Measurements from ENCODE around the gene ZP1. TPM values are rescaled to one million over a fixed set of nuclear protein-coding genes. Genes with fewer than 3 reads are reported as not detected.

Gene ZP1
- total and polyA plus RNA-seq, 2 of the 8 experiments (the other 6 are each of a cell fraction or from before 2014, with no cell fraction given): not detected

DNA sequence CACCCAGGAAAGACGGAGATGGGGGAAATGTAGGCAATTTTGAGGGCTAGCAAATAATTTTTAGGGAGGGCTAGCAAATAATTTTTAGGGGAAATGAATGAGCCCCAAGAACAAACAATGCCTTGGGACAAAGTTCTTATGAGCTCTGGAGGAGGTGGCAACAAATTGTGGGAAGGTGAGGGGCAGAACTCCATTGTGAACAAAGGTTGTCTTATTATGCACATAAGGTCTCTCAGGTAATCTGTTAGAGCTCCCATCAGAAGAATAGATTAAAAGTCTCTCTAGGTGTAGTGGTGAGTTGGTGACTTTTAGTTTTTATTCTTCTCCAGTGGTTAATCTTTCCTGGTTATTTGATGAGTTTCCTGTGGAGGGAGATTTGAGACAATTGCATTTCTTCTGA lies 41.5 kb downstream of the ZP1 start:
- no peak overlapping the region for H2AFZ ChIP-seq (ENCODE audit: low read length)
- no peak overlapping the region for H3K14ac ChIP-seq (ENCODE audit: insufficient read length)
- no peak overlapping the region for H3K4me2 ChIP-seq (ENCODE audit: insufficient read depth in 1 of 2, low read depth in 2 of 2, low read length in 2 of 2)
- no peak overlapping the region for H4K91ac ChIP-seq (replicated peaks; ENCODE audit: insufficient read length, low read length)
- no peaks in the 10 kb centered on the region; the same call in 1 of the 2 replicates for H3K79me1 ChIP-seq (ENCODE audit: low read depth, low read length)
- no peak for FAIRE-seq
- H3K79me2 ChIP-seq (ENCODE audit: control insufficient read depth in 1 of 2, insufficient read depth in 2 of 2, low read length in 2 of 2): peaks cover 21 to 22% of the 10 kb centered on the region in 2 experiments
- H2BK5ac ChIP-seq (ENCODE audit: low read depth, low read length): no peak overlapping the region
- no peak overlapping the region for H3K18ac ChIP-seq (ENCODE audit: extremely low read depth, low read length)
- no peak overlapping the region for H2AK5ac ChIP-seq (ENCODE audit: low read depth, low read length)
- H4K8ac ChIP-seq (ENCODE audit: extremely low read depth, insufficient read depth, low read length): no peak overlapping the region
- H2BK12ac ChIP-seq (ENCODE audit: low read depth, low read length): no peak overlapping the region
- ChIA-PET POLR2A (ENCODE audit: partially characterized antibody) (no interaction called here), CTCF (ENCODE audit: partially characterized antibody) (no interaction called here)
- no peak overlapping the region for H4K5ac ChIP-seq (ENCODE audit: insufficient read length, low read depth, low read length)
- no peak overlapping the region for H2BK120ac ChIP-seq (replicated peaks; ENCODE audit: low read depth, low read length)
- DNase-seq (ENCODE audit: low read depth in 1 of 2, low spot score in 2 of 2): no peak
- H2BK15ac ChIP-seq (ENCODE audit: low read length): no peak overlapping the region
- peaks cover 3% of the 10 kb centered on the region for H3K23me2 ChIP-seq (ENCODE audit: low read depth, low read length)
- H3K9ac ChIP-seq (replicated peaks in 1 of 4; ENCODE audit: extremely low read depth in 1 of 4, low read depth in 3 of 4, low read length in 3 of 4): no peak overlapping the region
- H3K27ac ChIP-seq (ENCODE audit: low read depth, low read length): no peak overlapping the region
- no peak overlapping the region for H3K56ac ChIP-seq (replicated peaks; ENCODE audit: insufficient read length, low read depth, low read length)
- H4K20me1 ChIP-seq (replicated peaks in 1 of 2; ENCODE audit: control insufficient read depth in 1 of 2, insufficient read depth in 2 of 2, low read length in 2 of 2): peaks cover 7 to 10% of the 10 kb centered on the region in 2 experiments
- no peak overlapping the region for H3K23ac ChIP-seq (ENCODE audit: insufficient read length)
- H2BK20ac ChIP-seq (ENCODE audit: low read length): no peak overlapping the region
- 14% methylated on average over 1 of the region's 1 CpG; no CpG with 5 or more reads in 1 of the 2 experiments for whole genome bisulfite sequencing, 2 experiments (ENCODE audit: extremely low coverage in 1 of 2, insufficient coverage in 1 of 2, insufficient read length in 1 of 2, insufficient replicate concordance in 2 of 2, low coverage in 1 of 2, low lambda C conversion rate in 2 of 2, missing lambda C conversion rate in 1 of 2)
- H3K4me1 ChIP-seq (replicated peaks in 1 of 4; ENCODE audit: control insufficient read depth in 3 of 4, insufficient read depth in 4 of 4, low read length in 3 of 4): peaks cover 7 to 13% (median 12%) of the 10 kb centered on the region in 4 experiments
- H3K36me3 ChIP-seq (ENCODE audit: control insufficient read depth in 2 of 4, insufficient read depth in 4 of 4, low read length in 3 of 4): 0 out of 8 replicates have a peak, but pooled peaks cover 0 to 2% (median 0%) of the 10 kb centered on the region in 4 experiments
- TF ChIP-seq NRF1 (IDR thresholded peaks at IDR 0.05; ENCODE audit: low read depth, low read length): no peak
- H3K4me3 ChIP-seq (ENCODE audit: extremely low read depth in 1 of 4, insufficient read depth in 2 of 4, low read depth in 3 of 4, low read length in 4 of 4): no peak overlapping the region
- H3K27me3 ChIP-seq (replicated peaks in 1 of 4; ENCODE audit: control insufficient read depth in 3 of 4, extremely low read depth in 1 of 4, insufficient read depth in 3 of 4, low read length in 3 of 4): peaks cover 0 to 2% (median 0%) of the 10 kb centered on the region in 4 experiments; a peak in 1 of 7 replicates
- no peak overlapping the region for H3K4ac ChIP-seq (replicated peaks; ENCODE audit: insufficient read length, low read depth, low read length)
- H3K9me3 ChIP-seq (ENCODE audit: insufficient read depth in 2 of 2, low read depth in 1 of 2, low read length in 1 of 2): no peaks in the 10 kb centered on the region
